SK-N-SH (cell line): ENCODE measurements around the gene STT3A. TPM values are rescaled to one million over a fixed set of nuclear protein-coding genes. Genes with fewer than 3 reads are reported as not detected.

Source experiments
- CTCF ChIA-PET: fragments of 300-600, 350-600 bp; formaldehyde crosslinking; extraction: SDS; loops from one replicate; lab custom pipeline; 2021; lab: Yijun Ruan, JAX
- POLR2A ChIA-PET: fragments of 350-600 bp; sonication (Branson Sonifier 250); formaldehyde crosslinking; extraction: SDS; loops from one replicate; lab custom pipeline; 2020; ENCODE audit warnings: antibody characterized with exemption, inconsistent platforms; lab: Yijun Ruan, JAX
- DNase-seq: peaks from one replicate; pipeline ENCODE4 v3.0.0; 2012
- H2AFZ ChIP-seq: fragments of 200-600 bp; sonication (generic); 2 replicates; pipeline ENCODE4 v1.8.1; 2016; ENCODE audit warnings: antibody characterized with exemption, mild to moderate bottlenecking, low read depth
- H3F3A ChIP-seq: fragments of 200-600 bp; sonication (generic); replicated peaks from 2 replicates; pipeline ENCODE3; 2016; ENCODE audit warnings: antibody characterized with exemption, mild to moderate bottlenecking; ENCODE audit not compliant: insufficient read depth
- H3K27ac ChIP-seq, 2 experiments: fragments of 200-500 bp in 1 of 2; fragments of 200-600 bp in 1 of 2; sonication (Bioruptor generic) in 1 of 2; sonication (generic), shearing (Covaris generic) in 1 of 2; 2 replicates each; pipeline versions ENCODE4 v1.5.1 to v1.6.1; 2014 to 2016; ENCODE audit warnings: low read depth in 2 of 2, inconsistent platforms in 1 of 2, low read length in 1 of 2, mild to moderate bottlenecking in 1 of 2, mixed read lengths in 1 of 2
- H3K27me3 ChIP-seq: fragments of 200-600 bp; sonication (generic), shearing (Covaris generic); 2 replicates; pipeline ENCODE4 v1.6.1; 2016; ENCODE audit warnings: mixed run types; ENCODE audit not compliant: insufficient read depth
- H3K36me3 ChIP-seq, 2 experiments: fragments of 200-500 bp in 1 of 2; fragments of 200-600 bp in 1 of 2; sonication (Bioruptor generic) in 1 of 2; sonication (generic) in 1 of 2; replicated peaks in 1 of 2; 2 replicates each; pipeline versions ENCODE3 to v1.5.1; 2014 to 2016; ENCODE audit warnings: low read length in 1 of 2, mild to moderate bottlenecking in 1 of 2; ENCODE audit not compliant: insufficient read depth in 2 of 2, control insufficient read depth in 1 of 2
- H3K4me1 ChIP-seq, 2 experiments: fragments of 200-500 bp in 1 of 2; fragments of 200-600 bp in 1 of 2; sonication (Bioruptor generic) in 1 of 2; sonication (generic), shearing (Covaris generic) in 1 of 2; 2 replicates each; pipeline versions ENCODE4 v1.5.1 to v1.6.1; 2014 to 2016; ENCODE audit warnings: low read depth in 1 of 2, low read length in 1 of 2, mixed run types in 1 of 2; ENCODE audit not compliant: insufficient read depth in 2 of 2, control insufficient read depth in 1 of 2
- H3K4me2 ChIP-seq: fragments of 200-600 bp; sonication (generic), shearing (Covaris generic); 2 replicates; pipeline ENCODE4 v1.6.1; 2017; ENCODE audit warnings: mixed run types
- H3K4me3 ChIP-seq, 2 experiments: fragments of 200-500 bp in 1 of 2; fragments of 200-600 bp in 1 of 2; sonication (Bioruptor generic) in 1 of 2; sonication (generic), shearing (Covaris generic) in 1 of 2; 2 replicates each; pipeline versions ENCODE4 v1.5.1 to v1.8.1; 2014 to 2016; ENCODE audit warnings: low read depth in 2 of 2, inconsistent platforms in 1 of 2, low read length in 1 of 2, mild to moderate bottlenecking in 1 of 2, mixed read lengths in 1 of 2, moderate library complexity in 1 of 2
- H3K79me2 ChIP-seq: fragments of 200-600 bp; sonication (generic); 2 replicates; pipeline ENCODE4 v1.8.1; 2017; ENCODE audit warnings: mild to moderate bottlenecking; ENCODE audit not compliant: insufficient read depth
- H3K9ac ChIP-seq: fragments of 200-600 bp; sonication (generic); 2 replicates; pipeline ENCODE4 v1.6.1; 2017; ENCODE audit warnings: mixed run types
- H3K9me2 ChIP-seq: fragments of 200-600 bp; sonication (generic); 2 replicates; pipeline ENCODE4 v1.6.1; 2017; ENCODE audit warnings: mixed run types
- H3K9me3 ChIP-seq: fragments of 200-600 bp; sonication (generic); 2 replicates; pipeline ENCODE4 v1.6.1; 2017; ENCODE audit warnings: mixed run types, mild to moderate bottlenecking, moderate library complexity
- H4K20me1 ChIP-seq: fragments of 200-600 bp; sonication (generic); 2 replicates; pipeline ENCODE4 v1.6.1; 2017; ENCODE audit warnings: mild to moderate bottlenecking, mixed run types; ENCODE audit not compliant: insufficient read depth
- CHD2 ChIP-seq: fragments of 150-350 bp; IDR thresholded peaks from 2 replicates; pipeline ENCODE4 v1.6.1; 2018; ENCODE audit warnings: low read length; ENCODE audit not compliant: partially characterized antibody
- ELF1 ChIP-seq: IDR thresholded peaks from 2 replicates; pipeline ENCODE4 v1.4.0; 2012
- EZH2phosphoT487 ChIP-seq: fragments of 200-600 bp; sonication (generic); IDR thresholded peaks from 2 replicates; pipeline ENCODE4 v1.6.1; 2017; ENCODE audit warnings: low read depth, mixed run types, mild to moderate bottlenecking, antibody characterized with exemption, moderate library complexity, borderline replicate concordance
- FOSL2 ChIP-seq: IDR thresholded peaks from 2 replicates; pipeline ENCODE4 v1.4.0; 2012; ENCODE audit warnings: low read depth, mild to moderate bottlenecking, moderate library complexity, borderline replicate concordance
- FOXJ3 ChIP-seq: sonication (generic); formaldehyde crosslinking; IDR thresholded peaks from 2 replicates; pipeline ENCODE4 v1.5.1; 2020; ENCODE audit warnings: mild to moderate bottlenecking, missing genetic modification reagents
- JUND ChIP-seq: IDR thresholded peaks from 2 replicates; pipeline ENCODE4 v1.4.0; 2012
- MEF2A ChIP-seq: IDR thresholded peaks from 2 replicates; pipeline ENCODE4 v1.4.0; 2012; ENCODE audit warnings: low read depth, borderline replicate concordance
- MXI1 ChIP-seq: IDR thresholded peaks from 2 replicates; pipeline ENCODE4 v1.6.1; 2012; ENCODE audit warnings: mild to moderate bottlenecking, low read depth, low read length, improper control_type of control experiment
- NFIC ChIP-seq: IDR thresholded peaks from 2 replicates; pipeline ENCODE4 v1.4.0; 2012; ENCODE audit warnings: borderline replicate concordance
- RAD21 ChIP-seq: IDR thresholded peaks from 2 replicates; pipeline ENCODE4 v1.6.1; 2012; ENCODE audit warnings: mild to moderate bottlenecking, low read length
- RFX5 ChIP-seq: IDR thresholded peaks from 2 replicates; pipeline ENCODE4 v1.6.1; 2012; ENCODE audit warnings: mild to moderate bottlenecking, improper control_type of control experiment, low read length
- RXRA ChIP-seq: IDR thresholded peaks from 2 replicates; pipeline ENCODE4 v1.4.0; 2012; ENCODE audit warnings: low read depth, mild to moderate bottlenecking, borderline replicate concordance
- SIN3A ChIP-seq: IDR thresholded peaks from 2 replicates; pipeline ENCODE4 v1.6.1; 2012; ENCODE audit warnings: low read depth, mild to moderate bottlenecking, low read length, moderate library complexity, borderline replicate concordance
- SMC3 ChIP-seq: IDR thresholded peaks from 2 replicates; pipeline ENCODE4 v1.6.1; 2012; ENCODE audit warnings: low read depth, low read length, improper control_type of control experiment
- TAF1 ChIP-seq: IDR thresholded peaks from 2 replicates; pipeline ENCODE4 v1.6.1; 2012; ENCODE audit warnings: low read depth, mild to moderate bottlenecking, low read length, moderate library complexity, borderline replicate concordance
- TCF12 ChIP-seq: IDR thresholded peaks from 2 replicates; pipeline ENCODE4 v1.4.0; 2012
- TEAD4 ChIP-seq: IDR thresholded peaks from 2 replicates; pipeline ENCODE4 v1.4.0; 2012; ENCODE audit warnings: mild to moderate bottlenecking, borderline replicate concordance; ENCODE audit not compliant: insufficient read depth
- YY1 ChIP-seq: IDR thresholded peaks from 2 replicates; pipeline ENCODE4 v1.4.0; 2012; ENCODE audit warnings: low read depth, mild to moderate bottlenecking
- ZBTB33 ChIP-seq: IDR thresholded peaks from 2 replicates; pipeline ENCODE4 v1.4.0; 2012; ENCODE audit warnings: low read depth, borderline replicate concordance
- WGBS: methylation state at CpG from one replicate; pipeline ENCODE4 v1.1.6; 2017; ENCODE audit warnings: low lambda C conversion rate; 5-methylcytosine and 5-hydroxymethylcytosine counted together
- polyA plus RNA-seq, 3 experiments: library from polyadenylated mRNA; depleted of rRNA; stranded (reverse); fragments of >200 nt; gene quantifications; 2 replicates each; pipeline ENCODE4 v1.2.3, GENCODE V29; 2012
- TF ChIP-seq, protein P1 (sequence below): IDR thresholded peaks from 2 replicates; pipeline ENCODE4 v1.4.0; 2012; ENCODE audit warnings: low read depth
- TF ChIP-seq, protein P2 (sequence below): fragments of 200-600 bp; sonication (generic); IDR thresholded peaks from 2 replicates; pipeline ENCODE4 v1.6.1; 2017; ENCODE audit warnings: antibody characterized with exemption, mild to moderate bottlenecking, moderate library complexity

The STT3A gene
- polyA plus RNA-seq, 1 of the 3 experiments (the other 2 are of a cell fraction) = 101 TPM

DNA sequence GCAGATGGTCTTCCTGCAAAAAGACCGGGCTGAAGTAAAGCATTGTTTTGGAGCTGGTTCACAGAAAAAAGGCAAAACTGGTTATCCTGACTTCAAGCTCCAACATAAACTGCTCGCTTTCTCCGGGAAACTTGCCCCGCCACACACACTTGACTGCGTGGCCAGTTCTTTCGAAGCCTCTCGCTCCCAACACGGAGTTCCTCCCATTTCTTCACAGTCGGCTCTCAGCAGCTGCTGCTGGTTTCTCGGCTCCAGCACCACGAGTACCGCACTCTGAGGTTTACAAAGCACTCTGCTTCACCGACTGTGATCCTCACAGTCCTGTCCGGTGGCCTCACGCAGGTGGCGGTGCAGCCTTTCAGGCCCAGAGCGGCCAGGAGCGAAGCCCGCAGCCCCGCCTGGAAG lies 32.6 kb downstream of the STT3A start:
- no peaks in the 10 kb centered on the region for H3K9me3 ChIP-seq
- H3K9me2 ChIP-seq = no peaks in the 10 kb centered on the region
- no peak for DNase-seq
- peak overlapping the region; percentile 88 for H3K4me2 ChIP-seq
- ChIA-PET CTCF (interaction anchor here (1.0 to 2.0 kb wide), 4 partner anchors 31 to 277 kb away, joined by 3 to 8 read pairs (median 5); partner anchors contain the start of gene EI24), POLR2A (interaction anchor here (0.6 to 3.8 kb wide), 2 partner anchors 33 to 112 kb away, joined by 4 to 13 read pairs; partner anchors contain the start of gene STT3A)
- H2AFZ ChIP-seq = peak overlapping the region; percentile 80
- peak overlapping the region; percentile 78 for H3K9ac ChIP-seq
- 11% methylated on average over 20 of the region's 20 CpGs for whole genome bisulfite sequencing
- H3K27me3 ChIP-seq = no peaks in the 10 kb centered on the region
- peaks cover 52% of the 10 kb centered on the region for H3F3A ChIP-seq
- H3K36me3 ChIP-seq = peaks cover 25 to 39% of the 10 kb centered on the region in 2 experiments
- peak overlapping the region; percentile 77 to 79 for H3K4me3 ChIP-seq
- H3K4me1 ChIP-seq = peaks cover 4 to 11% of the 10 kb centered on the region in 2 experiments; a peak in 3 of 4 replicates
- peaks cover 36% of the 10 kb centered on the region for H3K79me2 ChIP-seq
- no peaks in the 10 kb centered on the region for H4K20me1 ChIP-seq
- TF ChIP-seq RFX5 = no peak
- TF ChIP-seq, protein P1, sequence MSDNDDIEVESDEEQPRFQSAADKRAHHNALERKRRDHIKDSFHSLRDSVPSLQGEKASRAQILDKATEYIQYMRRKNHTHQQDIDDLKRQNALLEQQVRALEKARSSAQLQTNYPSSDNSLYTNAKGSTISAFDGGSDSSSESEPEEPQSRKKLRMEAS = peak; percentile 86
- no peak for TF ChIP-seq SIN3A
- no peak for TF ChIP-seq SMC3
- no peak for TF ChIP-seq EZH2phosphoT487
- TF ChIP-seq RXRA = no peak
- TF ChIP-seq NFIC = no peak
- no peak for TF ChIP-seq TCF12
- H3K27ac ChIP-seq = peak overlapping the region; percentile 92 to 97

GRCh38 chr11:125625630-125626287 lies 33.1 kb downstream of the STT3A start:
- Histone ChIP-seq H3K4me2 (peak overlapping the region; percentile 88), H3K4me1 (peaks cover 4 to 11% of the 10 kb centered on the region in 2 experiments; a peak in 3 of 4 replicates), H4K20me1 (no peaks in the 10 kb centered on the region), H3K27ac (peak overlapping the region; percentile 92 to 97), H2AFZ (peak overlapping the region; percentile 80), H3K9me3 (no peaks in the 10 kb centered on the region), H3K36me3 (peaks cover 22 to 34% of the 10 kb centered on the region in 2 experiments), H3K27me3 (no peaks in the 10 kb centered on the region), H3K79me2 (peaks cover 37% of the 10 kb centered on the region), H3K9ac (peak overlapping the region; percentile 78), H3F3A (peaks cover 47% of the 10 kb centered on the region), H3K4me3 (peak overlapping the region; percentile 77 to 79), H3K9me2 (no peaks in the 10 kb centered on the region)
- peak; percentile 88 for DNase-seq
- ChIA-PET CTCF (interaction anchor here (0.6 to 2.0 kb wide), 6 partner anchors 19 to 278 kb away, joined by 3 to 8 read pairs (median 5); partner anchors contain the start of gene EI24), POLR2A (interaction anchor here (3.8 kb wide), 1 partner anchor 33 kb away, joined by 13 read pairs; the partner anchor contains the start of gene STT3A)
- 1% methylated on average over 36 of the region's 51 CpGs for WGBS
- TF ChIP-seq FOSL2 (no peak), FOXJ3 (CRISPR knock-in tag) (peak; percentile 20; the same call in 1 of the 2 replicates), YY1 (0 out of 2 replicates have a peak, but pooled peaks have one; percentile 68), SMC3 (no peak), JUND (no peak; the same call in 1 of the 2 replicates), TAF1 (peak; percentile 97), MEF2A (no peak), NFIC (peak; percentile 11; the same call in 1 of the 2 replicates), MXI1 (peak; percentile 89), TEAD4 (0 out of 2 replicates have a peak, but pooled peaks have one; percentile 60), CHD2 (peak; percentile 29), ELF1 (peak; percentile 16; the same call in 1 of the 2 replicates), RAD21 (no peak), TCF12 (no peak), RFX5 (no peak), ZBTB33 (no peak)
- TF ChIP-seq, protein P1 = peak; percentile 92
- TF ChIP-seq, protein P2, sequence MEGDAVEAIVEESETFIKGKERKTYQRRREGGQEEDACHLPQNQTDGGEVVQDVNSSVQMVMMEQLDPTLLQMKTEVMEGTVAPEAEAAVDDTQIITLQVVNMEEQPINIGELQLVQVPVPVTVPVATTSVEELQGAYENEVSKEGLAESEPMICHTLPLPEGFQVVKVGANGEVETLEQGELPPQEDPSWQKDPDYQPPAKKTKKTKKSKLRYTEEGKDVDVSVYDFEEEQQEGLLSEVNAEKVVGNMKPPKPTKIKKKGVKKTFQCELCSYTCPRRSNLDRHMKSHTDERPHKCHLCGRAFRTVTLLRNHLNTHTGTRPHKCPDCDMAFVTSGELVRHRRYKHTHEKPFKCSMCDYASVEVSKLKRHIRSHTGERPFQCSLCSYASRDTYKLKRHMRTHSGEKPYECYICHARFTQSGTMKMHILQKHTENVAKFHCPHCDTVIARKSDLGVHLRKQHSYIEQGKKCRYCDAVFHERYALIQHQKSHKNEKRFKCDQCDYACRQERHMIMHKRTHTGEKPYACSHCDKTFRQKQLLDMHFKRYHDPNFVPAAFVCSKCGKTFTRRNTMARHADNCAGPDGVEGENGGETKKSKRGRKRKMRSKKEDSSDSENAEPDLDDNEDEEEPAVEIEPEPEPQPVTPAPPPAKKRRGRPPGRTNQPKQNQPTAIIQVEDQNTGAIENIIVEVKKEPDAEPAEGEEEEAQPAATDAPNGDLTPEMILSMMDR = no peak
